ENCODE data around the gene PTPRN2. TPM values are rescaled to one million over a fixed set of nuclear protein-coding genes. Genes with fewer than 3 reads are reported as not detected.

The PTPRN2 gene
- total RNA-seq, 1 experiment from 2014 or later: 2.1 TPM

DNA sequence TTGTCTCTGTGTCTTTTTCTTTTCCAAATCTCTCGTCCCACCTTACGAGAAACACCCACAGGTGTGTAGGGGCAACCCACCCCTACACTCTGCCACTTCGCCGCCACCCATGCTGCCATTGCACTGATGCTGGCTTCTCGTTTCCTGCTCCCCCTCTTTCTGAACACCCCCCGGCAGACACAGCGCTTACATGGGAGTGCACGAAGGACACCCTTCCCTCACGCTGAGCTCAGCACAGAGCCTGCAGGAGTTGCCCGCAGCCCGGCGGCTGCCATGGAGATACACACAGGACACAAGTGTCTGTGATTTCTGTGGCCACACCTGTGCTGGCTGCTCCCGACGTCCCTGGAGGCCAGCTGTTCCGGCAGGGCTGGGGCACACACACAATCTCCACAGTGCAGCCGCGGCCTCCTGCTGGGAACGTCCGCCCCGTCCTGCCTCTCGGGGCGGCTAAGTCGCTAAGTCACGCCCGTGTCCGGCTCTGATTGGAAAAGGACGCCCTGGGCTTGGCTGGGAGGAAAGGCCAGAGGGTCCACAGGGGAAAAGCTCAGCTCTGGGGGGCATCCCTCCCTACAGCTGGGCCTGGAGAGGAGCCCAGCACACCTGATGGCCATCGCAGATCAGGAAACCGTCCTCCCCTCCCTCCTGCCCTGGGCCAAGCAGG, 349.8 kb downstream of the PTPRN2 start:
- no peak overlapping the region for H3K4me2 ChIP-seq (ENCODE audit: low read length)
- DNase-seq (ENCODE audit: low read depth, low spot score) (no peak), ATAC-seq (no peak)
- no peaks in the 10 kb centered on the region for H4K20me1 ChIP-seq (ENCODE audit: insufficient read depth)
- no peak overlapping the region for H3K9ac ChIP-seq (ENCODE audit: low read length)
- H3K9me2 ChIP-seq (ENCODE audit: insufficient read depth): no peaks in the 10 kb centered on the region
- ChIA-PET RAD21 (ENCODE audit: low non-redundant PET in 1 of 2, low total read pairs in 2 of 2, uncharacterized antibody in 2 of 2, unreplicated experiment in 2 of 2) (no interaction called here), CTCF (no interaction called here), POLR2A (no interaction called here)
- no peaks in the 10 kb centered on the region for H3K27me3 ChIP-seq (ENCODE audit: insufficient read depth, low read length)
- H3K4me3 ChIP-seq (replicated peaks in 1 of 2; ENCODE audit: low read depth in 1 of 2, low read length in 2 of 2): no peak overlapping the region
- no TSS peak for BruUV-seq (replicated peaks)
- no peaks in the 10 kb centered on the region for H3K36me3 ChIP-seq (ENCODE audit: control insufficient read depth in 1 of 2, insufficient read depth in 2 of 2, low read length in 2 of 2)
- H3K9me3 ChIP-seq (ENCODE audit: control insufficient read depth in 1 of 2, insufficient read depth in 1 of 2, low read depth in 1 of 2, low read length in 2 of 2): no peaks in the 10 kb centered on the region
- TF ChIP-seq, protein P1, sequence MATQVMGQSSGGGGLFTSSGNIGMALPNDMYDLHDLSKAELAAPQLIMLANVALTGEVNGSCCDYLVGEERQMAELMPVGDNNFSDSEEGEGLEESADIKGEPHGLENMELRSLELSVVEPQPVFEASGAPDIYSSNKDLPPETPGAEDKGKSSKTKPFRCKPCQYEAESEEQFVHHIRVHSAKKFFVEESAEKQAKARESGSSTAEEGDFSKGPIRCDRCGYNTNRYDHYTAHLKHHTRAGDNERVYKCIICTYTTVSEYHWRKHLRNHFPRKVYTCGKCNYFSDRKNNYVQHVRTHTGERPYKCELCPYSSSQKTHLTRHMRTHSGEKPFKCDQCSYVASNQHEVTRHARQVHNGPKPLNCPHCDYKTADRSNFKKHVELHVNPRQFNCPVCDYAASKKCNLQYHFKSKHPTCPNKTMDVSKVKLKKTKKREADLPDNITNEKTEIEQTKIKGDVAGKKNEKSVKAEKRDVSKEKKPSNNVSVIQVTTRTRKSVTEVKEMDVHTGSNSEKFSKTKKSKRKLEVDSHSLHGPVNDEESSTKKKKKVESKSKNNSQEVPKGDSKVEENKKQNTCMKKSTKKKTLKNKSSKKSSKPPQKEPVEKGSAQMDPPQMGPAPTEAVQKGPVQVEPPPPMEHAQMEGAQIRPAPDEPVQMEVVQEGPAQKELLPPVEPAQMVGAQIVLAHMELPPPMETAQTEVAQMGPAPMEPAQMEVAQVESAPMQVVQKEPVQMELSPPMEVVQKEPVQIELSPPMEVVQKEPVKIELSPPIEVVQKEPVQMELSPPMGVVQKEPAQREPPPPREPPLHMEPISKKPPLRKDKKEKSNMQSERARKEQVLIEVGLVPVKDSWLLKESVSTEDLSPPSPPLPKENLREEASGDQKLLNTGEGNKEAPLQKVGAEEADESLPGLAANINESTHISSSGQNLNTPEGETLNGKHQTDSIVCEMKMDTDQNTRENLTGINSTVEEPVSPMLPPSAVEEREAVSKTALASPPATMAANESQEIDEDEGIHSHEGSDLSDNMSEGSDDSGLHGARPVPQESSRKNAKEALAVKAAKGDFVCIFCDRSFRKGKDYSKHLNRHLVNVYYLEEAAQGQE (IDR thresholded peaks at IDR 0.05; ENCODE audit: low read depth): no peak
- TF ChIP-seq, protein P2, sequence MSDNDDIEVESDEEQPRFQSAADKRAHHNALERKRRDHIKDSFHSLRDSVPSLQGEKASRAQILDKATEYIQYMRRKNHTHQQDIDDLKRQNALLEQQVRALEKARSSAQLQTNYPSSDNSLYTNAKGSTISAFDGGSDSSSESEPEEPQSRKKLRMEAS (IDR thresholded peaks at IDR 0.05): no peak
- TF ChIP-seq SRF (IDR thresholded peaks at IDR 0.05; ENCODE audit: low read depth) (no peak), CBX3 (IDR thresholded peaks at IDR 0.05; ENCODE audit: low read depth) (no peak), CEBPB (IDR thresholded peaks at IDR 0.05; ENCODE audit: low read depth) (no peak), ELF1 (IDR thresholded peaks at IDR 0.05; ENCODE audit: borderline replicate concordance, low read depth) (no peak), RAD21 (IDR thresholded peaks at IDR 0.05; ENCODE audit: low read depth) (no peak), POLR2A (IDR thresholded peaks at IDR 0.05; ENCODE audit: borderline replicate concordance, extremely low read depth, insufficient read depth, insufficient read length) (no peak), SIN3A (IDR thresholded peaks at IDR 0.05; ENCODE audit: low read depth) (no peak), JUND (IDR thresholded peaks at IDR 0.05) (no peak), EZH2phosphoT487 (IDR thresholded peaks at IDR 0.05; ENCODE audit: borderline replicate concordance) (no peak)
- intact Hi-C loops (cut with micrococcal nuclease): no loop called here
- no peaks in the 10 kb centered on the region for H3K79me2 ChIP-seq (ENCODE audit: insufficient read depth, low read length)
- no peak overlapping the region for H2AFZ ChIP-seq (ENCODE audit: low read depth, low read length, poor library complexity, severe bottlenecking)
- no peaks in the 10 kb centered on the region for H3K4me1 ChIP-seq (ENCODE audit: control insufficient read depth in 1 of 2, insufficient read depth in 2 of 2, low read length in 2 of 2)
- no peak overlapping the region for H3K27ac ChIP-seq (ENCODE audit: low read depth, low read length)
